Heart right ventricle (tissue), 16 donors: ENCODE data around the gene BLVRB. TPM values are rescaled to one million over a fixed set of nuclear protein-coding genes. Genes with fewer than 3 reads are reported as not detected.
"Not testable (repeated sequence)": the region's sequence is repeated elsewhere in the genome, so short reads cannot be mapped to it uniquely, and the experiment has no call there.

Source experiments
- ATAC-seq, 8 donors: fragments of 200-7000 bp; cut with Tn5 transposase; one replicate each; pipeline ENCODE4 v1.9.1; 2020; ENCODE audit warnings: mild to moderate bottlenecking in 8 of 8, moderate library complexity in 8 of 8, moderate number of reproducible peaks in 1 of 8
- DNase-seq, 2 donors: peaks; one replicate each; pipeline ENCODE4 v3.0.0-alpha.2; 2020
- H3K27ac ChIP-seq, 10 donors: fragments of 200-600 bp; sonication (generic) in 2 of 10; one replicate each; pipeline versions ENCODE4 v1.5.0 to v1.8.0; 2020 to 2022; ENCODE audit warnings: mild to moderate bottlenecking in 3 of 10
- H3K27me3 ChIP-seq, 7 donors: fragments of 200-600 bp; one replicate each; pipeline ENCODE4 v1.8.0; 2021 to 2022; ENCODE audit warnings: mild to moderate bottlenecking in 2 of 7
- H3K36me3 ChIP-seq, 9 donors: fragments of 200-600 bp; sonication (generic) in 1 of 9; one replicate each; pipeline versions ENCODE4 v1.5.0 to v1.8.0; 2020 to 2022; ENCODE audit warnings: mild to moderate bottlenecking in 2 of 9
- H3K4me1 ChIP-seq, 9 donors: fragments of 200-600 bp; sonication (generic) in 1 of 9; one replicate each; pipeline versions ENCODE4 v1.5.0 to v1.8.0; 2020 to 2022; ENCODE audit warnings: mild to moderate bottlenecking in 4 of 9
- H3K4me3 ChIP-seq, 10 donors: fragments of 200-600 bp; sonication (generic) in 2 of 10; one replicate each; pipeline versions ENCODE4 v1.5.0 to v1.8.0; 2020 to 2022; ENCODE audit warnings: mild to moderate bottlenecking in 7 of 10, moderate library complexity in 2 of 10
- H3K9me3 ChIP-seq, 11 donors: fragments of 200-600 bp in 10 of 11; sonication (generic) in 2 of 11; one replicate each; pipeline versions ENCODE4 v1.5.0 to v1.8.0; 2013 to 2022; ENCODE audit warnings: mild to moderate bottlenecking in 2 of 11, control low read depth in 1 of 11, moderate library complexity in 1 of 11
- WGBS, 2 donors: extraction: QIAGEN DNeasy Blood & Tissue Kit; methylation state at CpG; one replicate each; pipeline ENCODE4 v1.1.7; 2013; ENCODE audit warnings: inconsistent platforms in 1 of 2; 5-methylcytosine and 5-hydroxymethylcytosine counted together
- intact Hi-C, 10 donors: fragments of 100-400 bp; cut with DNase I; formaldehyde crosslinking; loops; one replicate each; pipeline versions ENCODE4 v1.11.1 to v1.14.2; 2022
- polyA plus RNA-seq, 2 donors: library from polyadenylated mRNA; stranded (reverse); fragments of 200-250 nt; gene quantifications; one replicate each; pipeline ENCODE4 v1.2.3, GENCODE V29; 2013
- total RNA-seq, 10 donors: library from RNA; stranded (reverse); fragmentation: NEBNext Ultra II Directional in 3 of 10; extraction: Animal tissue kit (Norgen Biotek cat#: 25700) in 3 of 10; gene quantifications; one replicate each; pipeline versions ENCODE4 v1.2.1 to v1.2.4, GENCODE V29; 2021 to 2023
- TF ChIP-seq, protein P1 (sequence below), 9 donors: fragments of 200-600 bp; sonication (generic) in 2 of 9; IDR thresholded peaks; one replicate each; pipeline versions ENCODE4 v1.5.0 to v1.8.0; 2021 to 2022; ENCODE audit warnings: antibody characterized with exemption in 9 of 9, mild to moderate bottlenecking in 5 of 9, moderate library complexity in 1 of 9
- donor health status: Arrhythmogenic right ventricular cardiomyopathy.
- donor health status: ischemic (EF 13 %, LVEDD 7.1; RV severe dilation, severe dysfunction).
- donor health status: healthy with polysubstance abuse.
- donor health status: DM: no; HTN: yes; CAD: no.
- donor health status: DM: no; HTN: no; CAD: no.
- donor health status: ischemic (EF 25% LVEDD 6.9; RV normal size, moderate dysfunction).
- donor health status: ischemic (EF 25% LVEDD 5.7; RV mildly dilated, moderate dysfunction).
- donor health status: healthy.
- donor health status: DM: yes; HTN: yes; CAD: no.
- donor health status: Ischemic cardiomyopathy.
- donor health status: ischemic (EF 35%, LVEDD 5.7; RV mildly dilated, moderate dysfunction).
- donor health status: nonischemic (EF 11% LVEDD 7.7; RV severe dilation, severe dysfunction).
- donor health status: DM: yes; HTN: yes; CAD: no.
- donor health status: PGD.
- donor health status: ischemic (EF 29% LVEDD 5.4; RV normal size, mild dysfunction).
- donor health status: nonischemic (EF 23%, LVEDD 6.1; RV moderate dilation, normal function).

The BLVRB gene
- total and polyA plus RNA-seq, 12 donors: 70.9 to 213 (median 95.1) TPM

DNA sequence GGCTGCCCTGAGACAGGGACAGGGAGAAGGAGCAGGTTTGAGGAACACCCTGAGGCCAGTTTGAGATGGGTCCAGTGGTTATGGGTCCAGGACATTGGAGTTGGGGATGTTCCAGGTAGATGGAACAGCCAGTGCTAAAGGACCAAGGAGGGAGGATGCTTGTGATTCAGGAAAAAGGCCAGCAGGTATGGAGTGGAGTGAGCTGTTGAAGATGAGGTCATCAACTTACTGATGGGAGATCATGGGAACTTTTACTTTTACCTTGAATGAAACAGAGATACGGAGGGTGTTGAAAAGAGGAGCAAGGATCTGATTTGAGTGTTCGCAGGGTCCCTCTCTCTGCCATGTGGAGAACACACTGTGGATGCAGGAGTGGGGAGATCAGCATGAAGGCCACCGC is 26.7 kb upstream of the BLVRB start:
- DNase-seq: no peak
- H3K27ac ChIP-seq: no peak overlapping the region
- no peaks in the 10 kb centered on the region for H3K36me3 ChIP-seq
- WGBS, 2 donors: 89 to 98% methylated on average over 3 of the region's 3 CpGs
- no peaks in the 10 kb centered on the region for H3K9me3 ChIP-seq
- TF ChIP-seq, protein P1, sequence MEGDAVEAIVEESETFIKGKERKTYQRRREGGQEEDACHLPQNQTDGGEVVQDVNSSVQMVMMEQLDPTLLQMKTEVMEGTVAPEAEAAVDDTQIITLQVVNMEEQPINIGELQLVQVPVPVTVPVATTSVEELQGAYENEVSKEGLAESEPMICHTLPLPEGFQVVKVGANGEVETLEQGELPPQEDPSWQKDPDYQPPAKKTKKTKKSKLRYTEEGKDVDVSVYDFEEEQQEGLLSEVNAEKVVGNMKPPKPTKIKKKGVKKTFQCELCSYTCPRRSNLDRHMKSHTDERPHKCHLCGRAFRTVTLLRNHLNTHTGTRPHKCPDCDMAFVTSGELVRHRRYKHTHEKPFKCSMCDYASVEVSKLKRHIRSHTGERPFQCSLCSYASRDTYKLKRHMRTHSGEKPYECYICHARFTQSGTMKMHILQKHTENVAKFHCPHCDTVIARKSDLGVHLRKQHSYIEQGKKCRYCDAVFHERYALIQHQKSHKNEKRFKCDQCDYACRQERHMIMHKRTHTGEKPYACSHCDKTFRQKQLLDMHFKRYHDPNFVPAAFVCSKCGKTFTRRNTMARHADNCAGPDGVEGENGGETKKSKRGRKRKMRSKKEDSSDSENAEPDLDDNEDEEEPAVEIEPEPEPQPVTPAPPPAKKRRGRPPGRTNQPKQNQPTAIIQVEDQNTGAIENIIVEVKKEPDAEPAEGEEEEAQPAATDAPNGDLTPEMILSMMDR (IDR thresholded peaks at IDR 0.05): no peak
- intact Hi-C loops: no loop called here
- H3K27me3 ChIP-seq: peaks cover 0 to 23% (median 12%) of the 10 kb centered on the region in 7 donors
- peaks cover 0 to 7% (median 0%) of the 10 kb centered on the region in 9 donors for H3K4me1 ChIP-seq
- ATAC-seq: no peak
- no peak overlapping the region for H3K4me3 ChIP-seq

DNA sequence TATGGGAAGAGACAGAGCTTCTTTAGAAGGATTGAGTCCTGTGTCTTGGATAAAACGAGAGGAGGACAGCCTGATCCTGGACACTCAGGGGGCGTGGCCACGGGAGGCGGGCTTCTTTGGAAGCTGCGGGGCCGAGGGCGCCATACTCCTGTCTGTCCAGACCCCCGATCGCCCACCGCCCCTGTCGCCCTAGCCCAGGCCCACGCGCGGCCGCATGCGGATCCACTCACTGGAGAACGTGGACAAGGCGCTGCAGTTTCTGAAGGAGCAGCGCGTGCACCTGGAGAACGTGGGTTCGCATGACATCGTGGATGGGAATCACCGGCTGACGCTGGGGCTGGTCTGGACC is 24.3 kb upstream of the BLVRB start:
- Histone ChIP-seq H3K27me3 (peaks cover 0 to 29% (median 13%) of the 10 kb centered on the region in 7 donors), H3K4me3 (no peak overlapping the region), H3K9me3 (no peaks in the 10 kb centered on the region), H3K36me3 (no peaks in the 10 kb centered on the region), H3K27ac (no peak overlapping the region), H3K4me1 (peaks cover 0 to 7% (median 0%) of the 10 kb centered on the region in 9 donors)
- ATAC-seq (no peak), DNase-seq (no peak)
- intact Hi-C loops: no loop called here
- WGBS, 2 donors: 52 to 69% methylated on average over 25 of the region's 25 CpGs
- TF ChIP-seq, protein P1 (IDR thresholded peaks at IDR 0.05): no peak

DNA sequence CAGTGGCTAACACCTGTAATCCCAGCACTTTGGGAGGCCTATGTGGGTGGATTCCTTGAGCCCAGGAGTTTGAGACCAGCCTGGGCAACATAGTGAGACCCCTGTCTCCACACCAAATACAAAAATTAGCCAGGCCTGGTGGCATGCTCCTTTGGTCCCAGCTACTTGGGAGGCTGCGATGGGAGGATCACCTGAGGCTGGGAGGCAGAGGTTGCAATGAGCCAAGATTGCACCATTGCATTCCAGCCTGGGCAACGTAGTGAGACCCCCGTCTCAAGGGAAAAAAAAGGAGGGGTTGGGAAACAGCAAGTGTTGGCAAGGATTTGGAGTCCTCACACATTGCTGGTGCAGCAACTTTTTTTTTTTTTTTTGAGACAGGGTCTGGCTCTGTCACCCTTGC is 20.5 kb upstream of the BLVRB start:
- peaks cover 0 to 29% (median 13%) of the 10 kb centered on the region in 7 donors for H3K27me3 ChIP-seq
- no peak overlapping the region for H3K4me3 ChIP-seq
- TF ChIP-seq, protein P1 (IDR thresholded peaks at IDR 0.05): no peak
- WGBS, 2 donors: 93 to 95% methylated on average over 3 of the region's 3 CpGs
- H3K9me3 ChIP-seq: no peaks in the 10 kb centered on the region
- DNase-seq: no peak
- intact Hi-C loops: no loop called here
- no peaks in the 10 kb centered on the region for H3K36me3 ChIP-seq
- no peak for ATAC-seq
- H3K4me1 ChIP-seq: peaks cover 0 to 7% (median 0%) of the 10 kb centered on the region in 9 donors
- no peak overlapping the region for H3K27ac ChIP-seq

DNA sequence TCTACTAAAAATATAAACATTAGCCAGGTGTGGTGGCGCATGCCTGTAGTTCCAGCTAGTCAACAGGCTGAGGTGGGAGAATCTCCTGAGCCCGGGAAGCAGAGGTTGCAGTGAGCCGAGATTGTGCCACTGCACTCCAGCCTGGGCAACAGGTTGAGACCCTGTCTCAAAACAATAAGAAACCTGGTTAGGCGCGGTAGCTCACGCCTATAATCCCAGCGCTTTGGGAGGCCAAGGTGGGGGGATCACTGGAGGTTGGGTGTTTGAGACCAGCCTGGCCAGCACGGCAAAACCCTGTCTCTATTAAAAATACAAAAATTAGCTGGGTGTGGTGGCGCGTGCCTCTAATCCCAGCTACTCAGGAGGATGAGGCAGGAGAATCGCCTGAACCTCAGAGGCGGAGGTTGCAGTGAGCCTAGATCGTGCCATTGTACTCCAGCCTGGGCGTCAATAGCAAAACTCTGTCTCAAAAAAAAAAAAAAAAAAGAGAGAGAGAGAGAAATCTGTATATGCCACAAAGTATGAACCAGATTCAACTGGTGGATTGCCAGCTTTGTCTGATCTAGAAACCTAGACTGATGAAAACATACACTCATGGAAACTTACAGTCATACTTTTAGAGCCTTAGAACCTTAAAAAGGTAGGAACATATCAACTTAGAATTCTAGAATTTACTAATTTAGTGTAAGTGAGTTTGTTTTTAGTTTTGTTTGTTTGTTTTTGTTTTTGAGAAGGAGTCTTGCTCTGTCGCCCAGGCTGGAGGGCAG is 10.5 kb upstream of the BLVRB start:
- intact Hi-C loops, DNase-seq, H3K36me3 ChIP-seq, ATAC-seq, H3K27me3 ChIP-seq, H3K4me1 ChIP-seq, H3K4me3 ChIP-seq, H3K9me3 ChIP-seq, H3K27ac ChIP-seq: not testable (repeated sequence)
- WGBS, 2 donors: 90 to 91% methylated on average over 15 of the region's 15 CpGs

DNA sequence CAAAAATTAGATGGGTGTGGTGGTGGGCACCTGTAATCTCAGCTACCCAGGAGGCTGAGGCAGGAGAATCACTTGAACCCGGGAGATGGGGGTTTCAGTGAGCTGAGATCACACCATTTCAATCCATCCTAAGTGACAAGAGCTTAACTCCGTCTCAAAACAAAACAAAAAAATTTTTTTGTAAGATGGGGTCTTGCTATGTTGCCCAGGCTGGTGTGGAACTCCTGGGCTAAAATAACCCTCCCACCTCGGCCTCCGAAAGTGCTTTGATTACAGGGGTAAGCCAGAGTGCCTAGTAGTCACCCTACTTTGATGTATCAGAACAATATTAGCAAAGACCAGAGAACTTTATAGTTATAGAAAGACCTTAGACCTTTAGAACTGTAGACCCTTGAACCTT is 9.2 kb upstream of the BLVRB start:
- H3K36me3 ChIP-seq: no peaks in the 10 kb centered on the region
- H3K27ac ChIP-seq: no peak overlapping the region
- no peaks in the 10 kb centered on the region for H3K27me3 ChIP-seq
- DNase-seq (no peak), ATAC-seq (no peak)
- 93 to 96% methylated on average over 4 of the region's 4 CpGs for whole genome bisulfite sequencing, 2 donors
- H3K4me3 ChIP-seq: no peak overlapping the region
- TF ChIP-seq, protein P1 (IDR thresholded peaks at IDR 0.05): no peak
- intact Hi-C loops: no loop called here
- H3K9me3 ChIP-seq: no peaks in the 10 kb centered on the region
- H3K4me1 ChIP-seq: no peaks in the 10 kb centered on the region
